Activated CD8-positive, alpha-beta memory T cell treated with anti-CD3 and anti-CD28 coated beads, Interleukin-2, amount 50 U/mL, for 1 hour (primary cell): ENCODE results near the gene TBX5.
"Not testable (repeated sequence)": the region's sequence is repeated elsewhere in the genome, so short reads cannot be mapped to it uniquely, and the experiment has no call there.

Source experiments
- DNase-seq: peaks from one replicate; pipeline ENCODE4 v3.0.0-alpha.2; 2020; ENCODE audit errors: extremely low read depth

Gene TBX5

DNA sequence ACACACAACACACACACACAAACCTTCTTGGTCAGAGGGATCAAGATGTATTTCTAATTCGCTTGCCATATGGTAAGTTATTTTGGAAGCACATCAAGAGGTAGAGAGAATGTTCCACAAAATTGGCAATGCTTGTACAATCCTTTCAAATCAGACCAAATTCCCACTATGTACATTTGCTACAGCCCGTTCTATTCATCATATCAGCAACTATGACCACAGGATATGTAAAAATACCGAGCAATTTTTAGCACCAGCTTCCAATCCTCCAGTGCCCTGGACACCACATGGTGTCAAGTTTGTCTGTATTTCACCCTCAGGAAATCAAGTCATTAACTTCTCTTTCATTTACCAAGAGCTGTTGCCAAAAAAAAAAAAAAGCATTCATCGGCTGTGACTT, 21.2 kb downstream of the TBX5 start:
- DNase-seq = no peak

- DNase-seq = no peak
Observed at GRCh38 chr12:114381177-114381576, 24.8 kb downstream of the TBX5 start.

GRCh38 chr12:114371733-114372132, 34.2 kb downstream of the TBX5 start:
- DNase-seq = no peak

DNA sequence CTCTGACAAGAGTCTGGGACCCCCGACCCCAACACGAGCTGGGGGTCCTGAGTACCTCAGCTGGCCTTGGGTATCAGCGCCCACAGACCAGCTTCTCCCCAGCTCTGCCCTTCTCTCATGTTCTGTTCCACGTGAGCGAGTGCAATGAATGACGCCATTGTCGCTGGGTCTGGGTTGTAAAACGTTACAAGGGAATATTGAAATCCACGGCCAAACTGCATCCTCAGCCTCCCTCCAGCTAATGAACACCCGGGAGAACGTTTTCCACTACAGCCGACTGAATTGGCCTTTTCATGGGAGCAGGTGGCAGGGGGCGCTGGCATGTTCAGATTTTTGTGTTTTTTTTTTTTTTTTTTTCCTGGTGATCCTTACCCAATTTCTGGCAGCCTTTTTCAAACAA, 34.7 kb downstream of the TBX5 start:
- no peak for DNase-seq

GRCh38 chr12:114368685-114369452, 37.1 kb downstream of the TBX5 start:
- no peak for DNase-seq

DNA sequence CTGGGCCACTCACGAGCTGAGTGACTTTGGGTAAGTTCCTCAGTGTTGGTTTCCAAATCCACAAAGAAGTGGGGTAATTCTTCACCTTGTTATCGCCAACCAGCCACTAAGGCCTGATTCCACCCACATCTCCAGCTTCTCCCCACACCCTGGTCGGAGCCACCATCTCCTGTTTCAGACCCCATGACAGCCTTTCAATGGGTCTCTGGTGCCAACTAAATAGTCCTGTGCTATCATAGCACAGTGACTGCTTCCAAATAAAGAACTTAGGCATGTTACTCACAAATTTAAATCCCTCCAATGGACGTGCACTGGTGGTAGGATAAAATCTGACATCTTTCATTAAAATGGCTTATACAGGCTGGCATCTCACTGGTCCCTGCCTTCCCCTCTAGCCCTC, 44.0 kb downstream of the TBX5 start:
- no peak for DNase-seq

DNA sequence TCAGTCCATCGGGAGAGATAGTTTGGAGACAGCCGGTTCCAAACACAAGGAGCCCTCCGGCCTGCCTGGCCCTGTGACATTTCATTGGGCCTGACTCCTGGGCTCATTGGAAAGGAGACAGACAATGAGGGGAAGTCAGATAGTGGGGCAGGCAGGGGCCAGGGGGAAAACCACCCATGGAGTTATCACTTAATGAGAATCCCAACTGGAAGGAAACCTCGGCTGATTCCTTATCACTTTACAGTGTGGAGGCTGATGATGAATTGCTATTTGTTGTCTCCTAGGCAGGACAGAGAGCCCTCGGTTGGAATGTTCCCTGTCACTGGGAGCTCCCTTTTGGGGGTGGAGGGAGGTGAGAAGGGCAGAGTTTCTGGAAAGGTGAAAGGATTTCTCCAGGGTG, 44.4 kb downstream of the TBX5 start:
- no peak for DNase-seq

- DNase-seq = no peak
Observed at GRCh38 chr12:114360485-114360884, 45.5 kb downstream of the TBX5 start.

DNA sequence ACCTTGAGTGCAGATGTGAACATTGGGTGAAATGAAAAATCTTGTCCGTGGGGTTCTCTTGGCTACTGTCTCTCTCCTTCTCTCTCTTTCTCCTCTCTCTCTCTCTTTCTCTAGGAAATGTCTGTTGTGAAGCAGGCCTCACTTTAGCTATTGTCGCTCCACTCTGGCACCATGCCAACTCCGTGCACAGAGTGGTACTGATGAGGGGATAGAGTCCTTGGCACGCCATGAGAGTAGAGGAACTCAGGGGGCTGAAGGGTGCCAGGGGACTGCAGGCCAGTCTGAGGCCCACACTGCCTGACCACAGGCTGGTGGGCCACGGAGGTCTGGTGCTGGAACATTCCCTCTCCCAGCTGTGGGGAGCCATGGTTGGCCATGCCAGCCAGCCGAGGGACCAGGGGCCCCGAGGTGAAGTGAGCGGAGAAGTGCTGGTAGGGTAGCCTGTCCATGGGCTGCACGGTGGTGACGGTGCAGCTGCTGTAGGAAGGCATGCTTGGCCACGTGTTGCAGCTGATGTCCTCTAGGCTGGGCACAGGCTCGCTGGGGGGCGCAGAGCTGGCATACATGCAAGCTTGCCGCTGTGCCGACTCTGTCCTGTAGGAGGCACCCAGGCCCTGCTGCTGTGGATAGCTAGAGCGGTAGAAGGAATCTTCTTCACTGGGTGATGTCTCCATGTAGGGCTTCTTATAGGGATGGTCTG, 50.4 kb downstream of the TBX5 start:
- no peak for DNase-seq

DNA sequence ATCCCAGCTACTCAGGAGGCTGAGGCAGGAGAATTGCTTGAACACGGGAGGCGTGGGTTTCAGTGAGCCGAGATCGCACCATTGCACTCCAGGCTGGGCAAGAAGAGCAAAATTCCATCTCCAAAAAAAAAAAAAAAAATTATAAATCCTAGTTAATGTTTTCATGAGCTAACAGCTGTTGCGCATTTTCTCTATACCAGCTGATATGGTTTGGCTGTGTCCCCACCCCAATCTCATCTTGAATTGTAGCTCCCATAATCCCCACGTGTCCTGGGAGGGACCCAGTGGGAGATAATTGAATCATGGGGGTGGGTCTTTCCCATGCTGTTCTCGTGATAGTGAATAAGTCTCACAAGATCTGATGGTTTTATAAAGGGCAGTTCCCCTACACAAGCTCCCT, 56.7 kb downstream of the TBX5 start:
- not testable (repeated sequence) for DNase-seq

DNA sequence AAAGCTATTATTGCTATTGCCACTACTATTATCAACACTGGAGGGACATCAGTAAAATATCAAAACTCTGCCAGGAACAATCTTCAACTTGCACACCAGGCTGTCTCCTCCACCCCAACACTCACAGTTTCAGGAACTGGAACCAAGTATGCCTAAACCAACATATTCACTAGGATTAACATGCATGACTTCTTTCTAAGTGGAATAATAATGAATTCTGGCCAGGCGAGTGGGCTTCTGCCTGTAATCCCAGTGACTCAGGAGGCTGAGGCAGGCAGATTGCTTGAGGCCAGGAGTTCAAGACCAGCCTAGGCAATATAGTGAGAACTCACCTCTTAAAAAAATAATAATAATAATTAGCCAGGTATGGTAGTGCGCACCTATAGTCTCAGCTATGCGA, 58.1 kb downstream of the TBX5 start:
- no peak for DNase-seq

- DNase-seq = no peak
Observed at GRCh38 chr12:114344831-114345230, 61.1 kb downstream of the TBX5 start.

- DNase-seq = no peak
Observed at GRCh38 chr12:114344303-114344663, 61.7 kb downstream of the TBX5 start.

DNA sequence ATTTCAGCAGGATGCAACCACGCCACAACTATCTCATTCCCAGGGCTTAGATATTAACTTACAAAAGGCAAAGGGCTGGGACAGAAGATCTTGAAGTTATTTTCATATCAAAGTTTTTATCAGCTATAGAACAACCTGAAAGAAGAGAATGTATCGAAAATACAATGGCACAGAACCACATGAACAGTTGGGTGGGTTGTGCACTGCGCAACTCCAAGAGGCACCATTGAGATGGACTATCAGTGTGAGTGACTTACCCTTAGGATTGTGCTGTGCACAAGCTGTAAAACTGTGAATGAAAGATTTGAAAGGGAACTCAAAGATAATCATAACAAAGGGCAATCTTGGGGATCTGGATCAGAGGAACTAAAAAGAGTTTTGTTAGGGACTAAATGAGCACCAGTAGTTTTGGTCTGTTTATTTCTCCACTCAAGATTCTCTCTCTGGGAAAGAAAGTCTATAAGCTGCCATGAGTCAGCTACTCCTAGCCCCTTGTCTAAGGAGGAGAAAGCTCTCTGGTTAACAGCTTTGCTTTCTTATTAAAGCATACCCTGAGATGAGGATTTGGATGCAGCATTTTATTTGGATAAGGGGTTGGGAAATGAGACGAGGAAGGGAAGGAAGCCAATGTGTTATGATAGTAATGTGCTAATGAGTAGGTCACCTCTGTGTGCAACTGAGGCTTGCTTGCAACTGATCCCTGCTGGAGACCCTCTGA, 62.2 kb downstream of the TBX5 start:
- no peak for DNase-seq

DNA sequence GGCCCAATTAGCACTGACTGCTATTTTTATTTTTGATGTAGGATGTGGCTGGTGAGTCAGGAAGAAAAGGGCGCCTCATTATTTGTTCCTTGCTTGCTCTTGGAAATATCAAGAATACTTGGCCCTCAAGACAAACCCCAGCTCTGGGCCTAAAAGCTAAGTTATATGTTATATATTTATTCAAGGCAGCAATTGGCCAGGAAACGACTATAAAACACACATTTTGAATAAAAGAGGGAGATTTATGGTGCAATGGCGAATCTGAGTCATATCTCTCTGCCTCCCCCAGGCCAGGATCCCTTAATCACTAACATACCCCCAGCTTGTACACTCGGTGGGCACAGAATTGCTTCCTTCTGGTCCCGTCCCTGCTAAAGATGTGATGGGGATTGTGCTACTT, 63.3 kb downstream of the TBX5 start:
- no peak for DNase-seq

- no peak for DNase-seq
Observed at GRCh38 chr12:114341635-114342034, 64.3 kb downstream of the TBX5 start.

- DNase-seq = no peak
Observed at GRCh38 chr12:114340231-114340630, 65.7 kb downstream of the TBX5 start.

GRCh38 chr12:114339626-114340025, 66.3 kb downstream of the TBX5 start:
- no peak for DNase-seq

DNA sequence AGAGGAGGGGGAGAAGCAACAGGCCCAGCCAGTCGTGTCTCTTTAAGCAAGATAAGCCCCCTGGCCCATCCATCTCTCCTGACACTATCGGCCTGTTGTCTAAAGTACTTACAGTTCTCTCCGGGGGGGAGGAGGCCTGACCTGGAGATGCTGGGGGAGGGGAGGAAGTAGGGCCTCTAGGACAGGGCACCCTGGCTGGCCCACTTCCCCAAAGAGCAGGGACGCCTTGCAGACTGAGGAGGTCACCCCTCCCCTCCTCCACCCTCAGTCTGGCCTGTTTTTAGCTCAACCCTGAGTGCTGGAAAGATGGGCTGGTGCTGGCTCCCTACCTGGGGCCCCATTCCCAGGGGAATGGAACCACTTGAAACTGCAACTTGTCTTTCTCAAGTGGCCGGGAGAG, 70.3 kb downstream of the TBX5 start:
- DNase-seq = no peak

DNA sequence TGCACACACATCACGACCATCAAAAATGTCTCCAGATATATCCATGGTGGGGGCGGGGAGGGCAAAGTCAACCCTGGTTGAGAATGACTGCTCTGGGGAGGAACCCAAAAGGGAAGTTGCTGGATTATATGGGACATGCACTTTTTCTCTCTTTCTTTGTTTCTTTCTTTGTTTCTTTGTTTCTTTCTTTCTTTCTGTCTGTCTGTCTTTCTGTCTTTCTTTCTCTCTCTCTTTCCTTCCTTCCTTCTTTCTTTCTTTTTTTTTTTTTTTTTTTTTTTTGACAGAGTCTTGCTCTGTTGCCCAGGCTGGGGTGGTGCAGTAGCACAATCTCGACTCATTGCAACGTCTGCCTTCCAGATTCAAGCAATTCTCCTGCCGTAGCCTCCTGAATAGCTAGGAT, 71.5 kb downstream of the TBX5 start:
- no peak for DNase-seq

DNA sequence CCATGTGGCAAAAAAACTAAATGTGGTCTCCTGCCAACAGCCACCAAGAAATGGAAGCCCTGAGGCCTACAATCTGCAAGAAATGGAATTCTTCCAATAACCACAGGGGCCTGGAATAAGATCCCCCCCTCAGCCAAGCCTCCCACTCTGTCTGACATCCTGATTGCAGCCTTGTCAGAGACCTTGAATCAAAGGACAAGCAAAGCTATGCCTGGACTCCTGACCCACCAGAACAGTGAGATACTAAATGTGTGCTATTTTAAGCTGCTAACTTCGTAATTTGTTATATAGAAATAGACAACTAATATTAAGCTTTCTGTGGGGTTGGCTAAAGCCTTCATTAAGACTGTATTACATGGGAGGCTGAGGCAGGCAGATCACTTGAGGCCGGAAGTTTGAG, 77.7 kb downstream of the TBX5 start:
- DNase-seq = no peak

GRCh38 chr12:114327765-114328164, 78.2 kb downstream of the TBX5 start:
- DNase-seq = no peak

DNA sequence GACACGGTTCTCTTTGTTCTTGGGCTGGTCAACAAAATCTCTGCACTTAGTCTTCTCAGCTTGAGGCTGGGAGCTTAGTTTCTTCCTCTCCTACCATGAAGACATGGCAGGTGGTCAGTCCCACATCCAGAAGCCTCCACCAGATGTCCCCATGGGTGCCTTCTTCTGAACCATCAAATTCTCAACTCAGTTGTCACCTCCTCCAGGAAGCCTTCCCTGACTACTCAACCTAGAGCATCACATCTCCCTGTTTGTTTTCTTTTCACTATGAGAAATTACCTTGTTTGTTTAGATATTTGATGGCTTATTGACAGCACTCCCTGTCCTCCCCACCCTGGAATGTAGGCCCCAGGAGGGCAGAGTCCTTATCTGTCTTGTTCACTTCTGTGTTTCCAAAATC, 84.4 kb downstream of the TBX5 start:
- no peak for DNase-seq
